ENCODE measurements around the gene HDAC4.

The HDAC4 gene

DNA sequence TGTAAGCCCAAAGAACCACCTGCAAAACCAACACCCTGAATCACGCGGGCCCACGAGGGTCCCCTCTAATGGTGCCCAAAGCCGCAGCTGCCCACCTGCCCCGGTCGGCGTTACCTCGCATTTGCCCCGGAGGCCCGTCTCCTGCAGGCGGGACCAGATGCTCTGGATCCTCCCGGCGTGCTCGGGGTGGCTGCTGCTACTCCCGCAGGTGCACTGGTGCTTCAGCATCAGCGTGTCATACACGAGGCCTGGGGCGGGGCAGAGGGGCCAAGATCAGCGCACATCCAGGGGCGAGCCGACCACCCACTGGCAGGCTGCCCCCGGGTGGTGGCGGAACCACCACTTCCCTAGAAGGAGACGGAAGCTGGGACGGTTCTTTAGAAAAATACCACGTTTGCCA is 292.9 kb downstream of the HDAC4 start:
- no peak overlapping the region for H3K4me3 ChIP-seq (ENCODE audit: low read depth, low read length)
- no peak for DNase-seq (ENCODE audit: low read depth)
- TF ChIP-seq, protein P1, sequence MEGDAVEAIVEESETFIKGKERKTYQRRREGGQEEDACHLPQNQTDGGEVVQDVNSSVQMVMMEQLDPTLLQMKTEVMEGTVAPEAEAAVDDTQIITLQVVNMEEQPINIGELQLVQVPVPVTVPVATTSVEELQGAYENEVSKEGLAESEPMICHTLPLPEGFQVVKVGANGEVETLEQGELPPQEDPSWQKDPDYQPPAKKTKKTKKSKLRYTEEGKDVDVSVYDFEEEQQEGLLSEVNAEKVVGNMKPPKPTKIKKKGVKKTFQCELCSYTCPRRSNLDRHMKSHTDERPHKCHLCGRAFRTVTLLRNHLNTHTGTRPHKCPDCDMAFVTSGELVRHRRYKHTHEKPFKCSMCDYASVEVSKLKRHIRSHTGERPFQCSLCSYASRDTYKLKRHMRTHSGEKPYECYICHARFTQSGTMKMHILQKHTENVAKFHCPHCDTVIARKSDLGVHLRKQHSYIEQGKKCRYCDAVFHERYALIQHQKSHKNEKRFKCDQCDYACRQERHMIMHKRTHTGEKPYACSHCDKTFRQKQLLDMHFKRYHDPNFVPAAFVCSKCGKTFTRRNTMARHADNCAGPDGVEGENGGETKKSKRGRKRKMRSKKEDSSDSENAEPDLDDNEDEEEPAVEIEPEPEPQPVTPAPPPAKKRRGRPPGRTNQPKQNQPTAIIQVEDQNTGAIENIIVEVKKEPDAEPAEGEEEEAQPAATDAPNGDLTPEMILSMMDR (conservative IDR thresholded peaks at IDR 0.05; ENCODE audit: low read depth, low read length), result no peak

GRCh38 chr2:239106966-239107365 is 293.9 kb downstream of the HDAC4 start:
- DNase-seq (ENCODE audit: low read depth), result no peak
- no peak overlapping the region for H3K4me3 ChIP-seq (ENCODE audit: low read depth, low read length)
- TF ChIP-seq, protein P1 (conservative IDR thresholded peaks at IDR 0.05; ENCODE audit: low read depth, low read length), result no peak

- peak; percentile 76 for DNase-seq (ENCODE audit: low read depth)
- no peak overlapping the region for H3K4me3 ChIP-seq (ENCODE audit: low read depth, low read length)
- TF ChIP-seq, protein P1 (conservative IDR thresholded peaks at IDR 0.05; ENCODE audit: low read depth, low read length), result peak; percentile 78
Observed at GRCh38 chr2:239106314-239106908, 294.4 kb downstream of the HDAC4 start.

GRCh38 chr2:239105234-239105633 is 295.6 kb downstream of the HDAC4 start:
- no peak overlapping the region for H3K4me3 ChIP-seq (ENCODE audit: low read depth, low read length)
- DNase-seq (ENCODE audit: low read depth), result no peak
- TF ChIP-seq, protein P1 (conservative IDR thresholded peaks at IDR 0.05; ENCODE audit: low read depth, low read length), result no peak

GRCh38 chr2:239104800-239105199 is 296.0 kb downstream of the HDAC4 start:
- TF ChIP-seq, protein P1 (conservative IDR thresholded peaks at IDR 0.05; ENCODE audit: low read depth, low read length), result no peak
- no peak overlapping the region for H3K4me3 ChIP-seq (ENCODE audit: low read depth, low read length)
- DNase-seq (ENCODE audit: low read depth), result no peak

DNA sequence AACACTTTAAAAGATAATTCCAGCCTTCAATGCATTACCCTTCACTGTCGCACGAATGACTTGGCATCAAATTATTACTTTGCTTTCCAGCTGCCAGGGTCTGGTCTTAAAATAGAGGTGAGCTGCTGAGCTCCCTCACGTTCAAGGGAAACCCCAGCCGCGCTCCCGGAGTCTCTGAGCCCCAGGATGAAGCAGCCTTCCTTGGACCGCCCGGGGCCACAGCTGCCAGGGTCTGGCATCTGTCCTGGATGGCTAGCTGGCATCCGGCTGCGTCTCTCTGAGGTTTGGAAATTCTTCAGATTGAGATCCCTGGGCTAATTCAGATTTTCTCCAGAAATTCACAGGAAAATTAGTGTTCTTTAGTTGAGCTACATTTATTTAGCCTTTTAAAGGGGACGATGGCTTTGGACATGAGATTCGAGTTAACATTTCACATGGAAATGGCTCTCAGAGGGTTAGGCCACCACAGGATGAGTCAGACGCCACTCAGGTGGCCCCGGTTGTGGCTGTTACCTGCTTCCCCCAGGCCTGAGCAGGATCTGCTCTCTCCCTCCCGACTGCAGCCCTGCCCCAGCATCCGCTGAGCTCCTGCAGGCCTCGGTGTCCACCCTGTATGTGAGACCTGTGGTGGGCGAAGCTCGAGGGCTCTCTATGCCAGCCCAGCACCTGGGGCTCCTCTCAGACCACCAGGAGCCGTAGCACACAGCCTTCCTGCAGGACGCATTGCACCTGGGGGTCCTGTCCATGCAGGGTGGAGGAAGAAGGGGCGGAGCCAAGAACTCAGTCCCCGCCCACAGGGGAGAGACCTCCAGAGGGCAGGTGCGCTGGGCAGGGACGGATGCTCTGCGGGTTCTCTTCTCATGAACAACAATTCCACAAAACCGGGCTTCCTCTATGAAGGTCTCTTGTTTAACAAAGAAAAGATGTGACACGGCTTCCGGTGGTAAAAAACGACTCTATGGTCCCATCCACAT is 297.4 kb downstream of the HDAC4 start:
- DNase-seq (ENCODE audit: low read depth), result no peak
- TF ChIP-seq, protein P1 (conservative IDR thresholded peaks at IDR 0.05; ENCODE audit: low read depth, low read length), result no peak
- no peak overlapping the region for H3K4me3 ChIP-seq (ENCODE audit: low read depth, low read length)

Data from choroid plexus epithelial cell (primary cell).